Activated CD4-positive, alpha-beta T cell treated with anti-CD3 and anti-CD28 coated beads, Interleukin-2, Interleukin-6, amounts not matched to agents 100 ng/mL and 50 ng/mL, durations not matched to agents 16 hours and 8 hours (primary cell): Measurements from ENCODE around the gene ACOT7.

ENCODE experiments used
- DNase-seq: peaks from one replicate; pipeline ENCODE4 v3.0.0-alpha.2; 2020

ACOT7 gene

DNA sequence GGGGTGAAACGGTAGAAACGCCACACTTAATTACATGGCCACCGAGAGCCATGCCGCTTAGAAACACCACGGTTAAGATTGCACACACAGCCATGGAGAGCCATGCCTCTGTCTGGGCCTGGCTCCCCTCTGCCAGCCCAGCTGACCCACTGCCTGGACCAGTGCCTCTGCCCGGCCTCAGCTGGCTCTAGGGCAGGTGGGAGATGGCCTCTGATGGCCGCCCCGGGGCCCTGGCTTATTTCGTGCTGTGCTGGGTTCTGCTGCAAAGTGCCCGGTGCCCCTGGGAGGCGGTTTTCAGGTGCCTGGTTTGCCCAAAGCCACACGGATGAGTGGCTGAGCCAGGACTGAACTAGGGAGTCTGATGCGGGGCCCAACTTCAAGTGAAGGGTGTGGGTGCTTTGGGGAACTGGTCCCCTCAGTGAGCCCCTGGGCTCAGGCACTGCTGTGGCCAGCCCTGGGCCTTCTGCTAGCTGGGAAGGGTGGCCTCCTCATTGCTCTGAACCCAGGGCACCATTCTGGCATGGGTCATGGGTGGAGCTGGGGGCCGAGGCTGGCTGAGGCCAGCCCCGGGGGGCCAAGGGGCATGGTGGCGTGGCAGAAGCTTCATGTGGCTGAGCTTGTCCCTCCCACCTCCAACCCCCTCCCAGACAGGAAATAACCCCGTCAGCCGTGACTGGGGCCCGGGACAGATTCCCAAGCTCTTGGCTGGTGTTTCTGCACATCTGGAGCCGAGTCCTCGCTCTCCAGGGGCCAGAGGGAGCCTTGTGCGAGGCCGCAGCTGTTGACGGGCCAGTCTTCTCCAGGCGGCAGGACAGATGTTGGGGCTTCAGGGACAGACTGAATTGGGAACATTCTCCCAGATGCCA, 130.8 kb downstream of the ACOT7 start:
- no peak for DNase-seq

DNA sequence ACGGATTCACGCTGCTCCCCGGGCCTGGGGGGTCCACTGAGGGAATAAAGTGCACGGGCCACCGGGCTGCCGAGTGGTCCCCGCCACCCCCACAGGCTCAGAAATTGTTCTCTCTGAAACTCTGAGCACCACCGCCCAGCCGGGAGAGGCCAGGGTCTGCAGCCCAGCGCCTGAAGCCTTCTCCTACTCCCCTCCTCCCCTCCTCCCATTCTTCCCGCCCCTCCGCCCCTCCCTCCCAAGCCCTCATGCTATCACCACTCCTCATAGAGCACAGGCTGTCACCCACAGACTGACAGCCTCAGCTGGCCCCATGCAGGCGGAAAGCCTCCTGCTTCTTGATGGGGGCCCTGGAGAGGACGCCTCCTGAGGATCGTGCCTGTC, 132.0 kb downstream of the ACOT7 start:
- no peak for DNase-seq

DNA sequence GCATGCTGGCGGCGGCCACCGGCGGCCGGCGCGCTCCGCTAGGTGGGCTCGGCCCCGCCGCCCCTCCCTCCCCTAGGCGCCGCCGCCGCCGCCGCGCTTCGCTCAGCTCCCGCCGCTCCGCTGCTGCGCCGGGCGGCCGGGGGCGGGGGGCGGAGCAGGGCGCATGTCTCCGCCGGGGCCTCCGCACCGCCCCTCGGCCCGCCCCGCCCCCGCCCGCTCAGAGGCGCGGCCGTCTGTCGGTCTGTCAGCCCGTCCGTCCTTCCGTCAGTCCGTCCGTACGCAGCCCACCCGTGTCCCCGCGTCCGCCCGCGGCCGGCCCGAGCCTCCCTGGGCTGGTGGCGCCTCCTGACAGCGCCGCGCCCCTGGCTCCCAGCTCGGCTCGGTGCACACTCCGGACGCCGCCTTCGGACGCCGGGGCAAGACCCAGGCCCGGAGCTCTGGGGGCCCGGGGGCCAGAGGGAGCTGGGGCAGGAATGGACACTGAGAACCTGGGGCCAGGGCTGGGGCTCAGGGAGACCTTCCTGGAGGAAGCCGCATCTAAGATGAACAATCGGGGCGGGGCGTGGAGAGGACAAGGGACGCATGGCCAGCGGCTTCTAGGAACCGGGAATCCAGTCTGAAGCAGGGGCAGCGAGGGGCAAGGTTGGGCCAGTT, 132.5 kb downstream of the ACOT7 start, which contains the start of gene GPR153:
GPR153 (minus strand) TSS at position 138 of the 654 bp plus-strand sequence. CDS start 6,193 bp downstream, outside the sequence.
- peak; percentile 44 for DNase-seq

DNA sequence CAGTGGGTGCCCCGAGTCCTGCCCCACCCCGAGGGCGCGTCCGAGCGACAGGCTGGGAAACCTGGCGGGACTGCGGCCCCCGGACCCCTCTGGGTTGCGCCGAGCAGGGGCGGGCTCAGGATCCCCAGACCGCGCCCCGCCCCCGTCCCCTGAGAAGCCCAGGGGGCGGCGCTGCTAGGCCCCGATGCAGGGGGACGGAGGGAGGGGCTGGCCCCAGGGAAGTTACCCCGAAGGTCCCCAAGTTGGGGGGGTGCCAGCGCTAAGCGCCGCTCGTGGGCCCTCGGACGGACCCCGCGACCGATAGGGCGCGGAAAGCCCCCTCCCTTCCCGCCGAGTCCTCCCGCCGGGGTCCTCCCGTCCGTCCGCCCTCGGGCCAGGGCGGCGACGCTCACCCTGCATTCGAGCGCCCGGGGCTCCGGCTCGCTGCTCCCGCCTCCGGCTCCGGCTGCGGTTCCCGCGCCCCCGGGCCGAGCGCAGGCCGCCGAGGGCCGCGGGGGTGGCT, 133.1 kb downstream of the ACOT7 start:
- DNase-seq = peak; percentile 27

DNA sequence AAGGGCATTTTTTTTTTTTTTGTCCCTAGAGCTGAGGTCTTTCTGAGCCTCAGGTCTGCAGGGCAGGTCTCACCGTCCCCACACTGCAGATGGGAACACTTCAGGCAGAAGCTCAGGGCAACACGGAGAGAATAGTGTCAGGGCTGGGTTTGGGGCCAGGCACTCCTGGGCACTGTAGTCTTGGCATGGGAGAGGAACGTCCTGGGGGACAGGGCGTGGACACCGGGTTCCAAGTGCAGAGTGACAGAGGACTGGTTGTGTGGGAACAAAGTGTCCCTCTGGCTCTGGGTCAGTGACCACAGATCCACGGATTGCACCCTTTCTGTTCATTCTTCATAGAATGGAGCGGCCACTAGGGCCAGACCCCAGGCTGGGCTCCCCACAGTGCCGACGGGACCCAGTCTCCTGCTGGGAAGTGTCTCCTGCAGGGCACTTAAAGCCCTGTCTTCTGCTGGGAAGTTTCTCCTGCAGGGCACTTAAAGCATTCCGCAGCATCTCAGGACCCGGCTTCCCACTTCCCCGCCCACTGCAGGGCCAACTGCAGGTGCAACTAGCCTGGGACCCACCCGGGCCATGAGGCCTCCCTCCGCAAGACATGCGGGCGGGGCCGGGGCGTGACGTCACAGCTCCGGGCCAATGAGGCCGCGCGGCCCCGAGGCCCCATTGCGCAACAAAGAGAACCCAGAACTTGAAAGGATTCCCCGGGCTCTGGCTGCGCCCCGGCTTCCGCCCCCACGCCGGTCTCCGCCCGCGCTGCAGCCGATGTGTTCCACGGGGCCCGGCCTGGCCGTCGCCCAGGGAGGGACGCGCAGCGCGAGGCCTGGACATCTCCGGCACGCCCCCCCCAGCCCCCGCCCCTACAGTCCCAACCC, 133.8 kb downstream of the ACOT7 start:
- peak; percentile 90 for DNase-seq

DNA sequence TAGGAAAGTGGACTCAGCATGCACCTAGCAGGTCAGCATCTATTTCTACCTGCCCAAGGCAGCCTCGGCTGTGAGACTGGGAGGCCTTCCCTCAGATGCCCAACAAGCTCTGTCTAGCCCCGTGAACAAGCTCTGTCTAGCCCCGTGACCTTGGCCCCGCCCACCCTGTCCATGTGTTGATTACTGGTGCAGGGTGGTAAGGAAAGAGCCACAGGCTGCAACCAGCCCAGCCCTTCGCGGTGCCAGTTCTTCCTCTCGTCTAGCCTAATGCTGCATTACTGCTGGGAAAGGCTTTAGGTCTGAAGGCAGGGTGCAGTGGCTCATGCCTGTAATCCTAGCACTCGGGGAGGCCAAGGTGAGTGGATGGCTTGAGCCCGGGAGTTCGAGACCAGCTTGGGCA, 134.9 kb downstream of the ACOT7 start:
- DNase-seq = no peak

DNA sequence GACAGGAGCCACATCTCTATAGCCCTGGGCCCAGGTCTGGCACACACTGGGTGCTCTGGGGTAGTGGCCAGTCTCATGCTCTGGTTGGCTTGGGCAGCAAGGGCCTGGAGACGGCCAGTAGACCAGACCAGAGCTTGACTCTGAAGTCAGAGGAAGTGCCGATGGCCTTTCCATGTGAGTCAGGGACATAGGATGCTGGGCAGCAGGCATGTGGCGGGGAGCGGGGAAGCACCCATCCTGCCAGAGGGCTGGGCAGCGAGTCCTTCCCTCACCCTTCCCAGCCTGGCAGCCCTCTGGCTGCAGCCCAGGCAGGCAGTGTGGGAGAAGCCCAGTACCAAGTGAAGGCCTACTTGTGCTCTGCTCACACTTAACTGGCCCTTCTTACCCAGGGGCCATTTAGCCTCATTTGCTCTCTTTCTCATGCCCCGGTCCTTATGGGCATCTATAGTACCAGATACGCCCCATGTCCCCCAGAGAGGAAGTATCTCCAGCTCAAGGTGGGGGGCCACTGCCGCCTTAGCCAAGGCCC, 136.0 kb downstream of the ACOT7 start:
- DNase-seq = no peak

DNA sequence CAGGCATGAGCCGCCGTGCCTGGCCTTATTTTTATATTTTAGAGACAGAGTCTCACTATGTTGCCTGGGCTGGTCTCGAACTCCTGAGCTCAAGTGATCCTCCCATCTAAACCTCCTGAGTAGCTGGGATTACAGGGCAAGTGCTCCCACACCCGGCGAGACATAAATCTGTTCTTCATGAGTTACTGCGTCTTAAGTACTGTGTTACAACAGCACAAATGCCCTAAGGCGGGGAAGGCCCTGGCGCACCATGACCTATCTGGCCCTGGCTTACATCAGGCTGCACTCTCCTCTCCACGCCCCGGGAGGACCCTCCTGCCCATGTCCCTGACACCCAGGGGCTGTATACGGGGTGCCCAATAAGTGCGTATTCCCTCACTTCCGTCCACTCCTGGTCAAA, 136.9 kb downstream of the ACOT7 start:
- no peak for DNase-seq

DNA sequence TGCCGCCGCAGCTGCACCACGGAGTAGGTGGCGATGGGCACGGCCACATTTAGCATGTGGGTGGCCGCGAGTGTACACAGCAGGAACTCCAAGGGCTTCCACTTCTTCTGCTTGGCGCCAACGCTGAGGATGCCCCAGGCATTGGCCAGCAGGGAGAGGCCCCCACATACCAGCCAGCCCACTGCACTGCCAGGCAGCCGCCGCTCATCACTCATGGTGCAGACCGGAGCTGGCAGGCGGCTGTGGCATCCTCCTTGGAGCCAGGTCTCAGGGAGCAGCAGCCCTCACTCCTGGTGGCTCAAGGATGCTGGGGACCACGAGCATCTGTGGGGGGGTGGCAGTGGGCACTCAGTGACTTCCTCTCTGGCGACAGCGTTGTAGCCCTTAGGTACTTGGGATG, 138.9 kb downstream of the ACOT7 start:
- no peak for DNase-seq

DNA sequence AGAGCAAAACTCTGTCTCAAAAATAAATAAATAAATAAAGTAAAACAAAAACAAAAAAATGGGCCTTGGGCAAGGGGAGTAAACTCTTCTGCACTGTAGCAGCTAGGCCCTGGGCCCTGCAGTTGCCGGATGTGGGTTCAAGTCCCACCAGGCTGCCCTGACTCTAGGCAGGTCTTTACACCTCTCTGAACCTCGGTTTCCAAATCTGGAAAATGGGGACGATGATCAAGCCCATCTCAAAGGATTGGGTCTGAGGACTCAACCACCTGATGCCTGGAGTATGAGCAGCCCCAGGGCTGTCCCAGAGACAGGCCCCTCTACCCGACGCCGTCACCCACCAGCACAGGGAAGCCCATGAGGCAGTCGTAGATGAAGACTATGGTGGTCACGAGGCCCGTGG, 140.2 kb downstream of the ACOT7 start:
- DNase-seq = no peak

DNA sequence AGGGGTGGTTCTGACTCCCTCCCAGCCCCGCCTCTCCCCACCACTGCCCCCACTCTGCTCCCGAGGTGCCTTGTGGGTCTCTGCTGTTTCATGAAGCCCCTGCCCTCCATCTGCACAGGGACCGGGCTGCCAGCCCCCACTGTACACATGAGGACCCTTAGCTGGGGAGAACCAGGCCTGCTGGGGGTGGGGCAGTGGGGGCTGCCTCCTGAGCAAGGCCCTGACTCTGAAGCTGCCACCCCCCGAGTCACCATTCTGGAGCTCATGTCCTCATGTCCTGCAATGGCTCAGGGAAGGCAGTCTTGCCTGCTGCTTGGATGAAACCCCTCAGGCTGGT, 141.2 kb downstream of the ACOT7 start:
- no peak for DNase-seq

DNA sequence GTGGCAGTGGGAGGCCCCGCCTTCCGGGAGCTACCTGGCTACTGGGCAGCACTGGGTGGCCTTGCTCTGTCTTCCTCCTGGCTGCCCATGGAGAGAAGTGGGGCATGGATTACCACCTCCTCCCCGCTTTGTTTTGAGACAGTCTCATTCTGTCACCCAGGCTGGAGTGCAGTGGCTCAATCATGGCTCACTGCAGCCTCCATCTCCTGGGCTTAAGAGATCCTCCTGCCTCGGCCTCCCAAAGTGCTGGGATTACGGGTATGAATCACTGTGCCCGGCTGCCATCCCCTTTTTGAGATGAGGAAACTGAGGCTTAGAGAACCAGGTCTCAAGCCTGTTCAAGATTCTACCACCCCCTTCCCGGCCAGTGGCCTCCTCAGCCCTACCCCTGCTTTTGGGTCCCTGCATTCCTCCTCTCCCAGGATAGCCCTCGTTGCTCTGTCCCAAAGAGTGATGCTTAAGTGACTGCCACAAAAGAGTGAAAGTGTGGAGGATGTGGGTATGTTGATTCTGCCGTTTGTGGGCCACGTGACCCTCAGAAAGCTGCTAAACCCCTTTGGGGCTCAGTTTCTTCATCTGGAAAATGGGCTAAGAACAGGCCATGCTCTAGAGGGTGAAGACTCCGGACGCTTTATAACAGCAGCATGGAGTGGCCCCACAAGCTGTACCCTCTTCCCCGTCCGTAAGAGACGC, 141.7 kb downstream of the ACOT7 start:
- DNase-seq = no peak

DNA sequence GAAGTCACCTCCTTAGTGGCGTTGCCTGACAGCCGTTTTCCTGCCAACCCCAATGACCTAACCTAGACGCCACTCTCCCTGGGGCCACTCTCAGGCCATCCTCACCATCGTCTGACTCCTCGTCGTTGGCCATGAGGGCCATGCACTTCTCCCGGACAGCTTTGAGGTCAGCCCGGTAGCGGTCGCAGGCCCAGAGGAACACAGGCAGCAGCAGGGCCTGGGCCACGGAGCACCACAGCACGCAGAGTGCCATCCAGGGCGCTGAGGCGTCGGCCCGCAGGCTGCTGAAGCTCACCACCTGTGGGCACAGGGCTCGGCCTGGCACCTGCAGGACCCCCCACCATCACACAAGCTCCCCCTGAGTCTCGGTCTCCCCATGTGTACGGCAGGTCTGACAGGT, 142.3 kb downstream of the ACOT7 start:
- no peak for DNase-seq

DNA sequence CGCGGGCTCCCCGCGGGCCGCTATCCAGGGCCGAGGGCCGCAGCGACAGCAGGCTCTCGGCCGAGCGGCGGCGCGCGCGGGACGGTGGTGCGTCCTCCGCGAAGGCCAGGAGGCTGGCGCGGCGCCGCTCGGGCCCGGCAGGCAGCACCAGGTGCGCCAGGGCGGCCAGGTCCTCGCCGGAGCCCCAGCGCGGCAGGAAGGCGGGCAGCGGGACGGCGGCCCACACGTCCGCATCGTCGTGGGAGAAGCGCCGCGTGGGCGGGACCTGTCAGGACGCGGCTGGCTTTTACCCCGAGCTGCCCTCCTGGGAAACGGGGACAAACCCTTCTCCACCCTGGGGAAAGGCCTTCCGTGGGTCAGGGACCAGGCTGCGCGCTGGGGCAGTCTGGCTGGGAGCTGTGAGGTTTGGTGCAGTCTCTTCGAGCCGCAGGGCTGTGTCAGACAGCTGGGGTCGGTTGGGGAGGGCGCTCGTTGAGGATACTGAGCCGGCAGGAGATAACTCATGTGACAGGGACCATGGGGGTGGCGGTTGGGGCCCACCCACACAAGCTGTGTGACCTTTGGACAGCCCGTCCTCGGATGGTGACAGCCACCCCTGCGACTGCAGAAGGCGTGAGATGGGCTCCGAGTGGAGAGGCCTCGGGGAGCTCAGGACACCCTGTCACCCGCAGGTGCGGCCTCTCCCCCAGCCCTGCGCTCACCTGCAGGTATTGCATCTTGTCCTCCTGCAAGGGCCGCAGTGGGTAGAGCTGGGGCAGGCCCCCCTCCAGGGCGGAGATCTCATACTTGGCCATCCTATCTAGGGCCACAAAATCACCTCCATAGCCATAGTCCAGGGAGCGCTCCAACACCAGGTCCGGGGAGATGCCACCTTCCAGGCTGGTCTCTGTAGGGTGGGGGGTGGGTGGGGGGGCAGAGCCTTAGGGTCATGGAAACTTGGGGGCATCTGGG, 143.6 kb downstream of the ACOT7 start:
- no peak for DNase-seq

DNA sequence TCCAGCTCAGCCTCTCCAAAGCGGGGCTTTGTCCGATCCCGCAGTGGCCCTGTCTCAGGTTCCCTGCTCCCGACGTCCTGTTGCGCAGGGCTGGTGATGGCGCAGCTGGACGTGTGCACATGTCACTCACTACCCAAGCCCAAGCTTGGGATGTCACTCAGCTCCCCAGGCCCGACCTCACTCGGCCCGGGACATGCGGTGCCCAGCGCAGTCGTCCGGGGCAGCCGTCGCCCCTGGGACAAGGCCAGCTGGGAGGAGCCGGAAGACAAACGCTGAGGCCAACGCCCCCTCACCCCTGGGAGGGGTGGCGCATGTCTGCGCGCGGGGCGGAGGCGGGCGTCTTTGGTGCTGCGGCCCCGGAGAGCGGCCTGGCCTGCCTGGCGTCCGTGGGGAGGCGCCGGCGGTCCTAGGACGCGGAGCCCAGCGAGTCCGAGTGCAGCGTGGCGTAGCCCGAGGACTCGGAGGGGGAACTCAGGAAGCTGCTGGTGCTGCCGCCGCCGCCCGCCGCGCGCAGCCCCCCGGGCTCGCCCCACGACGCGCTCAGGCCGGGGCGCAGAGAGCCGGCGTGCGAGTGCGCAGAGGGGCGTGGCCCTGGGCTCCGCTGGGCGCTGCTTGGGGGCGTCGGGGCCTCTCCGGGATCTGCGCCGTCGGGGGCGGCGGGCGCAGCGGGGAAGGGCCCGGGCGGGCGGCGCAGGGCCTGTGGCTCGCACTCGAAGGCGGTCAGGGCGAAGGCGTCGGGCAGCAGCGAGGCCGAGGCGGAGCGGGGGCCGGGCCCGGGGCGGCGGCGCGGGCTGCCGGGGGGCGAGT, 144.4 kb downstream of the ACOT7 start:
- DNase-seq = no peak

DNA sequence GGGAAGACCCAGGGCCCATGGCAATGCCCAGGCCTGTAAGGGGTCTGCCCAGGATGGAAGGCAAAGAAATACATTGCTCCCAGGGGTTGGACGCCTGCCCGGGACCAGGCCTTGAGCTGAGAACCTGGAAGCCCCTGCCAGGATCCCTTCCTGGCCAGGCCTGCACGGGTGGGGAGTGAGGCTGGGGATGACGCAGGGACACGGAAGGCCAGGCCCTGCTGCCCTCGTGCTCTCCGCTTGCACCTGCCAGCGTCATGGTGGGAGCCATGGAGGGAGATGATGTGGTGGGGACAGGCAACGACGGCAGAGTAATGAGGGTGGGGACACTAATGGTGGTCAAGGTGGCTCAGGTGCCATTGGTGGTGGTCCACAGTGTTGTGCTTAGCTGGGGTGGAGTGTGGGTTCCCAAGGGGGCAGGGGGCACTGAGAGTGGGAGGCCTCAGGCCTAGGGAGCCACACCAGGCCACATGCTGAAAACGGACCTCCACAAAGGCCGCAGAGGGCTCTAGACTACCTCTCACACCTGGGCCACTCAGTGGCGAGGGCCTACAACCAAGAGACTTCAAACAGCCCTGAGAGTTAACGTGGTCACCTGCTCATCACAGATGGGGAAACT, 145.3 kb downstream of the ACOT7 start:
- DNase-seq = no peak

DNA sequence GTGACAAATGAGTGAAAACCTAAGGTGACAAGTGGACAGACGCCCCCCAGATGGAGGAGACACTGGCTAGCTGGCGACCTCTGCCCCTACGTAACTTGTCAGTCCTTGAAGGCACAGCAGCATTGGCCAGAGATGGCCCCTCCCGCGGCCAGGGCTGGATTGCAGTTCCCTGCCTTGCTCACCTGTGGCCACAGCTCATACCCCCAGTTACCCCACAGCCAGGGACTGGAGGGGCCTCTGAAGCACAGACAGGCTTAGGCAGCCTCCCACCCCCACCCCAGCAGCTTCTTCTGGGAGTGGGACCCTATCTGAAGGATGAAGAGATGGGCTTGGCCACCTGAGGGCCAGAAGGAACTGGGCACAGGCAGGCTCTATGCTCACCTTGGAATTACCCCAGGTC, 145.9 kb downstream of the ACOT7 start:
- no peak for DNase-seq

DNA sequence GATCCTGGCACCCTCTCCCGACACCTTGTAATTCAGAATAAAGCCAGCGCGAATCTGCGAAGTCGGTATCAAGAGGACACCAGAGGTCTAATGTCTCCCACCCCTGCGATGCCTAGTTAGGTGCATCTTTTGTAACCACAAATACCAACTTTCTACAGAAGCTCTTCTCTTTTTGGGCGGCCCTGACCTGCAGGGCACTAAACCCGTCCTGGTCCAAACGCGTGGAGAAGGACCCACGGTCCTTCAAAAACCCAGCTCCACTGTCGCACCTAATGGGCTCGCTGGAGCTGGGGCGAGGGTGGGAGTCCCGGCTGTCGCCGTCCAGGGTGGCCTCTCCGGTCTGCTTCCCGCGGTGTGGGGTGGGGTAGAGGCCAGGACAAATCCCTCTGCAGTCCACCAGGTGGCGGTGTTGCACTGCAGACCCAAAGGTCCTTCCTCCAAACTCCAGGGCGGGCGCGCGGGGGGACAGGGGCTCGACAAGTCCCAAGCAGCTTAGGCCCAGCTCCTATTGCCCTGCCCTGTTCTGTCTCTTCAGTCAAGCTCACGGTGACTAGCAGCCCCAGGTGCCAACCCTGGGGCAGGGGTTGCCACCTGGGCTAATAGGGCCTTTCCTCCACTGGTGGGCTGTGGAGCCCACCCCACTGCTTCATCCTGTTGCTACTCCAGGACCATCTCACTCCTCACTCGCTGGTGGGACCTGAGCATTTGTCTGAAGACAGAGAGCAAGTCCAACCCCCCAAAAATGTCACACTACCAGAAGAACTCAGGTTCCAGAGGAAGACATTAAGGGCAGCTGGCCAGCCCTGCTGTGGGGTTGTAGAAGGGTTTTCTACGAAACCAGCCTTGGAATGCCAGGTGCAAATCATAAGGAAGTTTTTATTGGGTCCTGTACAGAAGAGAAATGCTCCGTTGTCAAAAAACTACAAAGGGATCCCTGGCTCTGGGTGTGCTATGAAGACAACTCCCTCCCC, 146.8 kb downstream of the ACOT7 start:
- DNase-seq = peak; percentile 86
